RKO (cell line): ENCODE results near the gene PASK.
"Not testable (repeated sequence)": the region's sequence is repeated elsewhere in the genome, so short reads cannot be mapped to it uniquely, and the experiment has no call there.

Experiments used
- DNase-seq: peaks from one replicate; pipeline ENCODE4 v3.0.0-alpha.2; 2016; ENCODE audit warnings: low spot score

The PASK gene

DNA sequence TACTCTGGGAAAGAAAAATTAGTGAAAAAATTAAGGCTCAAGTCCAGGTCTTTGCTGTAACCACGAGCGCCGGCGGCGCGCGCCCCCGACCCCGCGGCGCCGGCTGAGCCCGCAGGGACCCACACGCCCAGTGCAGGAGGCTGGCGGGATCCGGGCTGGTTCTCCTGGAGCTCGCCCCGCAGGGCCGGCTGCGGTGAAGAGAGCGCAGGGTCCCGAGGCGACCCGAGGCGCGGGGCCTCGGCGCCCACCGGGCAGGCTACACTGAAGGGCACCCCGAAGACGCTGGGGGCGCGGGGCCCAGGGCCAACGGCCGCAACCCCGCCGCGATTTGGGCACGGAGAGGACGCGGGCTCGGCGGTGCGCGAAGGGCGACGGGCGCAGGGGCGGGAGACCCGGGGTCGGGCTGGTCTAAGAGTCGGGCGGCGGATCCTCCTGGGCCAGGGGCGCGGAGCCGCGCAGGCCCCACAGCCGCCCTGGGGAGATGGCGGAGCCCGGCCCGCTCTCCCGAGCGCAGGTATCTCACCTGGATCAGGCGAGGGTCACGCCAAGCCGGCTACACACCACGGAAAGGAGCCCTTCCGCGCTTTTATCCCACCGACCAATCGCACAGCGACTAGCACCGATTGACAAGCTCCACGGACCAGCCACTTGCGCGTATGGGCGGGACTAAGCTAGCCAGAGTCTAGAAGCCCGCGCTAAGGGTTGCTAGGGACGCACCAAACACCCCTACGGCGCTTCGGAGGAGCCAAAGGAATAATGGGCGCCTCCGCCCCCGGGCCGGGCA, at the start of gene PASK:
Gene PASK, minus strand, starts transcription at position 582 of the 784 bp plus-strand sequence. CDS start 6,440 bp downstream, outside the sequence.
- peak; percentile 98 for DNase-seq

DNA sequence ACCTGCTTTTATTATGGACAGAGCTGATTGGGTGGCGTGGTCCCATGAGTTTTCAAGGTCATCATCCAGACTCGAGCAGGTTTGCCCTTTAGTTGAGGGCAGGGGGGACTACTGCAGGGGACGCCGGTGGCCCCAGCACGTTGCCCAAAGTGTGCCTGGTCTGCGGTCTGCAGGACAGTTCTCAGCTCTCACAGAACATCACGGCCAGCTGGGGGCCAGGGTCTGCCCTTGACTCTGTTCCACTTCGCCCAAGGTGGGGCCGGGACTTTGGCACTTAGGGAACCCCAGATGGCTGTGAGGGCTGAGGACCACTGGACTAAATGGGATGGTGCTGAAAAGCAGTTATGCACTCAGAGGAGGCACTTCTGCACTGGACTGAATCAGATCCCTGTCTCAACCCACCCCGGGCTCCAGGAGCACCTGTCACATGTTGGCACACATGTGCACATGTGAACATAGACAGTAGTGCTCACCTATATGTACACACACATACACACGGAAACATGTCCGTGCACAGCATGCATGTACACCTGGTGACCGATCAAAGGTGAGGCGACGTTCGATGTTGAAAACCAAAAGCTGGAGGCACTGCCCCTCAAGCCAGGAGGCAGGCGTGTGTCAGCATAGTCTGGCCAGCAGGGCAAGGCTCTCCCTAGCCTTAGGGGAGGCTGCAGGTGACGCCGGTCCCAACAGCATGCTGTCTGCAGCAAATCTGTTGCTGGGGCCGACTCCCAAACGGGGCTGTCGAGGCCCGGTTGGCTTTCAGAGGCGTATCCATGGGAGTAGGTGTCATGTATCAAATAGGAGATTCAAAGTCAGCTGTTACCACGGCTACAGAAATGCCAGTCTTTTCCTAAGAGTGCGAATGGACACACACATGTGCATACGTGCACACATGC, 49.4 kb upstream of the PASK start:
- no peak for DNase-seq

DNA sequence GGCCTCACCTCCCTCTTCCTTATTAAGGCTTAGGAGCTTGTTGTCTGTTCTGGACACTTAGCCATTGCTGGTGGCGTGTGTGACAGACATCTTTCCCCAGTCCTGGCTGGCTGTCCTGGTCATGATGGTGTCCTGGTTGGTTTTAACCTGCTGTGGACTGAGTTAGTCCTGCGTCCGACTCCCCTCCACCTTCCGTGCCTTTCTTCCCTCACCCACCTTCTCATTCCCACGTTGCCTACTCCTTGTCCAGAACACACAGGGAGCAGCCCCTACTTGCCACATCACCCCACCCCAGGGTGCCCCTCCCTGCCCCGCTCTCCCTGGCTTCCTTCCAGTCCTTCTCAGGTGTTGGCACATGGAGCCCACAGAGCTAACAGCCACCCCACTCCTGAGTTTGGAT, 48.7 kb upstream of the PASK start:
- no peak for DNase-seq

DNA sequence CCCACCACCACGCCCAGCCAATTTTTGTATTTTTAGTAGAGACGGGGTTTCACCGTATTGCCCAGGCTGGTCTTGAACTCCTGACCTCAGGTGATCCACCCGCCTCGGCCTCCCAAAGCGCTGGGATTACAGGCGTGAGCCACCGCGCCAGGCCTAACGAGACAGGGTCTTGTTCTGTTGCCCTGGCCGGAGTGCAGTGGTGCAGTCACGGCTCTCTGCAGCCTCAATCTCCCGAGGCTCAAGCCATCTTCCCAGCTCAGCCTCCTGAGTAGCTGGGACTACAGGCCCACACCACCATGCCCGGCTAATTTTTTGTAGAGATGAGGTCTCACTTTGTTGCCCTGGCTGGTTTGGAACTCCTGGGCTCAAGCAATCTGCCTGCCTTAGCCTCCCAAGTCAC, 48.0 kb upstream of the PASK start:
- not testable (repeated sequence) for DNase-seq

DNA sequence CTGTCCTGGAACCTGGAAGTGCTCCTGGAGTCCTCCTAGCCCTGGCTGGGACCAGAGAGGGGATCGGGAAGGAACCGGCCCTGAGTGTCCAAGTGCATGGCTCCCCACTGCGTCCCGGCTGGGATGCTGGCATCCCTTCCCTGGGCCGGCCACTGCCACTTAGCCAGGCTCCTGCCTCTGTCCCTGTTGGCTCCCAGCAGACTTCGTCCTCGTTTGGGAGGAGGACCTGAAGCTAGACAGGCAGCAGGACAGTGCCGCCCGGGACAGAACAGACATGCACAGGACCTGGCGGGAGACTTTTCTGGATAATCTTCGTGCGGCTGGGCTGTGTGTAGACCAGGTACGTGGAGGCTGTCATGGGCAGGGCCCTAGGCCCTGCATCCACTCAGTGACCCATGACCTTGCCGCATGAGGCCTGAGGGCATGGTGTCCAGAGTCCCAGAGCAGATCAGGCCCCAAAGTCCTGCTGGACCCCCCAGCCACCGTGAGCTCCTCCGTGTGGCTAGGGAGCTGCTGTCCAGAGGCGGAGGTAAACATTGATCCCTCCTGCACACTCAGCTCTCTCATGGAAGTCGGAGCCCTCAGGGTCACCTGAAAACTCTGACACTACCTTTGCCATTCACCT, 46.3 kb upstream of the PASK start:
- no peak for DNase-seq

DNA sequence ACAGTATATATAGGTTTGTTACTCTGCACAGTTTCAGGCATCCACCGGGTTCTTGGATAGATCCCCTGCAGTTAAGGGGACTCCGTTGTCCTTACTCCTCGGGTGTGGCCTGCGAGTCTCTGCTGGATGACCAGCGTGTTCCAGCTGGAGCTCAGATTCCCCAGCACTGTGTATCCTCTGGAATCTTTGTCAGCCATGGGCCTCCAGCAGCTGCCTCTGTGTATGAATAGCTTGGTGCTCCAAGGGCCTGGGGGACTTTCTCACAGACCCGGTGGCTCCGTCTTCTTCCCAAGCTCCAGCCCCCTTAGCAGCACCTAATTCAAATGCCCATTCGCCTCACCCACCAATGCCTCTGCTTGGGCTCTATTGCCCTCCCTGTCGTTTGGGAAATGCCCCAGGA, 45.5 kb upstream of the PASK start:
- DNase-seq = no peak

DNA sequence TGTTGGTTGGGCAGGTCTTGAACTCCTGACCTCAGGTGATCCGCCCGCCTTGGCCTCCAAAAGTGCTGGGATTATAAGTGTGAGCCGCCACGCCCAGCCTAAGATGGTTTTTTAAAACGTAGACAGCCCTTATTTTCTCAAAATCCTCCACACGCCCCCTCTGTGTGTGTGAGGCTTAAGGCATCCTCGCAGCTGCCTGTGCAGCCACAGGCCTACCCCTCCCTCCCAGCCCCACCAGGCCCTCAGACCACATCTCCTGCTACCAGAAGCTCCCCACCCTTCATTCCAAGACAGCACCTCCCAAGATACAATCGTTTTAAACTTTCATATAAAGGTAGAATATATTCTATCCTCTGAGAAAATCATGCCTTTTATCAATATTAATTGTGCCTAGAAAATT, 44.0 kb upstream of the PASK start:
- DNase-seq = no peak

DNA sequence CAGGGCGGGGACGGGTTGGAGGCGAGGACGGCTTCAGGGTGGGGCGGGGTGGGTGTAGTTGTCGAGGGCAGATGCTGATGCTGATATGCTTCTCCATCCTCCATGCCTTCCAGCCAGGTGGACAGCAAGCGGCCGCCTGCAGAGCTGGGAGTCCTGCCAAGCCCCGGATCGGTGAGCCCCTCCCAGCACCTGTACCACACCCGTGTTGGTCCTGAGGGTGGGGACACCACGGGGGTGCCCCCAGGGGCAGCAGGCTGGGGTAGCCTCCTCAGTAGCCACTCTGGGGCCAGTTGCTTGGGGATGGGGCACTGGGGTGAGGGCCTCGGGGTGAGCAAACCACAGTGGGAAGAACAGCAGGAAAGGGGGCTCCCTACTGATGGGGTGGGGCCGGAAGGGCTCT, 41.8 kb upstream of the PASK start:
- no peak for DNase-seq

DNA sequence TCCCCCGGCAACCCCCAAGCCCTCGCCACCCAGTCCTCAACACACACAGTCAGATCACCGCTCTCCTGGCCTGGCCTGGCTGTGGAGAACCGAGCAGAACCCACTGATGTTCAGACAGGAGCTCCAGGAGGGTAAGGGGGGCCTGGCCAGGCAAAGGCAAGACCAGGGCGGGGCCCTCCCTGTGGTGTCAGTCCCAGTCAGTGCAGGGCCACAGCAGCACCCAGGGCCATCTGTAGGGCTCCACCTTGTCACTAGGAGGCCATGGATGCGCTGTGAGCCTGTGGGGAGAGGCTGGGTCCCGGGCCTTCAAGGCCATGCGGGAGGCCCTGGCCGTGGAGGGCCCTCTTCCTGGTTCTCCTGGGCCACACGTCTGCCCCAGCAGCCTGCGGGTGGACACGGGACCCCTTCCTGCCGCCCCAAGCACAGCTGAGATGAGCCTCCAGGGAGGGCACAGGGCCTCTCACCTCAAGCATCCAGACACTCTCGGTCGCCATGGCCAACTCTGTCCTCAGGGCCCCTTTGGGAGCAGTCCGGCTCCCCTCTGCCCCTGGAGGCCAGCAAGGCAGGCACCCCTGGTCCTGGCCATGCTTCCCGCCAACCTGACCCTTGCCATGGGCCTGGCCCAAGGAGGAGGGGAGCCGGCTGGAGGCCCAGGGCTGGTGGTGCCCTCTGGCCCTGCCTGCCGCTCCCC, 41.2 kb upstream of the PASK start:
- no peak for DNase-seq

DNA sequence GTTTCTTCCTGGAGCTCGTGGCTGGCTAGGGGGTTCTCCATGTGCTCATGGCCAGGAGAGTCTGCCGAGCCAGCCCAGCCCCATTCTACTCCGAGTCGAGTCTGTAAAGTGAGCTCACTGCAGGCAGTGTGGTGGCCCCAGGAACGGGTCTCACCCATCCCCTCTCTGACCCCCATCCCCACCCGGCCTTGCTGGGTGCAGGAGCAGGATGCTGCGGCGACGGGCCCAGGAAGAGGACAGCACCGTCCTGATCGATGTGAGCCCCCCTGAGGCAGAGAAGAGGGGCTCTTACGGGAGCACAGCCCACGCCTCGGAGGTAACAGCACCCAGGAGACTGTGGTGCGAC, 40.6 kb upstream of the PASK start:
- no peak for DNase-seq

DNA sequence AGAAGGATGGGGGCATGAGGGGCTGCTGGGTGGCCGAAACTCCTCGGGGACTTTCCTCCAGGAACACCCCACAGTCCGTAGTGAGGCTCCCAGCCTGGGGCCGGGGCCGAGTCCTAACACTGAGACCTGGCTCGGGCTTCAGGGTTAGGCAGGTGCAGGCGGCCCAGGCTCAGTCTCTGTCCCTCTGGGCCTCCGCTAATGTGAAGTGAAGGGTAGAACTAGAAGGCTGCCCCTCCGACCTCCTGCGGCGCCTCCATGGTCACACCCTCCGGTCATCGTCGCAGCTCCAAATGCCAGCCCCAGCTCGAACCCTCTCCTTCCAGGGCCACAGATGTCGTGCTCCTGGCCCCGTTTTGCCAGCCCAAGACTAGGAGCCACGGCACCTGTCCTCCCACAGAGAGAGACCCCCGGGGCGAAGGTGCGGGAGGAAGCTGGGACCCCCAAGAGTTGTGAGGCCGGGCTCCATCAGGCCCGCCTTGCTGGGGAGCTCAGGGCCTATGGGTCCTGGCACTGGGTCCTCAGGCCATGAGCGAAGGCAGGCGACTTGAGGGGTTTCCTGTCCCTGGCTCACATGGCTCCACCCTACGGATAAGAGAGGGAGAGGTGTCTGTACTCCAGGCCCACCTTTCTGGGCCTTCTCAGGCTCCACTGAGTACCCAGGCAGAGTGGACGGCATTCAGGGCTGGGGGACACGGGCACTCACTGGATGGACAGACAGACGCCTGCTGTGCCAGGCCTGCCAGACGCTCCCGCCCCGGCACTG, 40.0 kb upstream of the PASK start:
- no peak for DNase-seq

DNA sequence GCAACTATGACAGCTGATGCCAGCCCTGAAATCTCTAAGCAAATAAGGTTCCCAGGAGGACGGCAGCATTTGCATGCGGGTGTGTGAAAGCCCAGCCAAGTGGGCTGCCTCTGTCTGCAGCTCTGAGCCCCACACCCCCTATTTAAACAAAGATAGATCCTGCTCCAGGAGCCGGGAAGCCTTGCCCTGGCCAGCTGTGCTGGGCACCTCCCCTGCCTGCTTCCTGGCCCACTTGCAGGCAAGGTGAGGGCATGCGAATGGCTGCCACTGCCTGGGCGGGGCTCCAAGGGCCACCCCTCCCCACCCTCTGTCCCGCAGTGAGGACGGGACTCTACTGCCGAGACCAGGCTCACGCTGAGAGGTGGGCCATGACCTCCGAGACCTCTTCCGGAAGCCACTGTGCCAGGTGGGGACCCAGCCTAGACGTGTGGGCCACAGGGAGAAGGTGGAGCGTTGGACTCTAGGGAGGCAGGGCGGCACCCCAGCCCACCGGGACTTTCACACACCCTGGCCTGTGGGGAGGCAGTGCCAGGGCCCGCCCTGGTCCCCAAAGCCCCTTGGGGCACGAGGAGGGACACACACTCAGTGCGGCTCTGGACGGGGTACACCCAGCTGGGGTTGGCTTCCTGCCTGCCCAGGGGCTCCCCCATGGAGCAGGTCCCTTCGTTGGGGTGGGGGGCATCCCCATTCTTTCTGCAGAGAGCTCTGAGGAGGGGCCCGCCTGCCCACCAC, 39.3 kb upstream of the PASK start, which contains the start of gene ANO7:
Gene ANO7, plus strand, starts transcription at position 317 of the 732 bp plus-strand sequence. CDS start 1,387 bp downstream, outside the sequence.
- no peak for DNase-seq

DNA sequence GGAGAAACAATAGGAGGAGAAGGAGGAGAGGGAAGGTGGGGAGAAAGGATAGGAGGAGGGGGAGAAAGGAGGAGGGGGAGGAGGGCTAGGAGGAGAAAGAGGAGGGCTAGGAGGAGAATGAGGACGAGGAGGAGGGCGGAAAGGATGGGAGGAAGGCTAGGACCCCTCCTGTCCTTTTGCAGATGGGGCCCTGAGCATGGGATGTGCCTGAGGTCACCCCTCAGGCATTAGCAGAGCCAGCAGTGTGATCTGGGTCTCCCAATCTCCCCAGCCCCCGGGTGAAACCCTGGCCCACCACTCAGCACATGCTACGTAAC, 38.6 kb upstream of the PASK start:
- DNase-seq = no peak

DNA sequence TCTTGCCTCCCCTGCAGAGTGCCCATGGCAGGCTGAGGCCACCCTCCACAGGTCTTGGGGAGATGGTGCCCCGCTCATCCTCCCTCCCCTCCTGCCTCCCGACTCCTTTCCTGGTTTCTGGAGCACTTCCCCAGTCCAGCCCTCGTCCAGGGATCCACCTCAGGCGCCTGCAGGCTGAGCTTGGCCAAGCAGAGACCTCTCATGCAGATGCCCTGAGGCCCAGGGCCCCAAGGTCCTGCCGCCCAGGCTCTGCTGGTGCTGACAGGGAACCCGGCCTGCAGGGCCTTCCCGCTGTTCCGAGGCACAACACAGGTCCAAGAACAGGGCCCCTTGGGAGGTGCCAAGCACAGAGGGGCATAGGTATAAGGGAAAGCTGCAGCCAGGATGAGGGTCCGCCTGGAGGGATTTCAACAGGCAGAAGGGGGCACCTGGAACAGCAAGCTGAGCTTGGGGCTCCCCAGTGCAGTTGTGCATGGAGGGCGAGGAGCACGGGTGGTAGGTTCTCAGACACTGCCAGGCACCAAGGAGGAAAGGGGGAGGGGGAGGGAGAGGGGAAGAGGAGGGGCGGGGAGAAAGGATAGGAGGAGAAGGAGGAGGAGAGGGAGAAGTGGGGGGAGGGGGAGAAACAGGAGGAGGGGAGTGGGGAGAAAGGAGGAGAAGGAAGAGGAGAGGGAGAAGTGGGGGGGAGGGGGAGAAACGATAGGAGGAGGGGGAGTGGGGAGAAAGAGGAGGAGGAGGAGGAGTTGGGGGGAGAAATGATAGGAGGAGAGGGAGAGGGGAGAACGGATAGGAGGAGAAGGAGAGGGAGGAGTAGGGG, 38.0 kb upstream of the PASK start:
- no peak for DNase-seq

DNA sequence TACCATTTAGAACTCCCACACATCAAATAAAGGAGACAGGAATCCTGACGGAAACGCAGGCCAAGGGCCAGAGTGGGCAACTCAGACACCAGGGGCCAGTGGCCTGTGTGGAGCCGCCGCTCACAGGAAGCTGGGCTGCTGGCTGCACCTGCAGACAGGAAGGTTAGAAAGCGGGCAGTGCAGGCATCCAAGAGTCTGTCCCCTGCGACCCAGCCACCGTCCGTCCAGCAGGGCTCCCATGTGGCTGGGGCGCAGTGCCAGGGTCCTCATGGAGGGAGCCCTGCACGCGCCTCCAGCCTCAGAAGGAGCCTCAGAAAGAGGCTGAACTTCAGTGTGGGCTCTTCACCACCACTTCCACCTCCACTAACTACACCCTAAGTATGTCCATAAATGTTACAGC, 36.7 kb upstream of the PASK start:
- DNase-seq = no peak

DNA sequence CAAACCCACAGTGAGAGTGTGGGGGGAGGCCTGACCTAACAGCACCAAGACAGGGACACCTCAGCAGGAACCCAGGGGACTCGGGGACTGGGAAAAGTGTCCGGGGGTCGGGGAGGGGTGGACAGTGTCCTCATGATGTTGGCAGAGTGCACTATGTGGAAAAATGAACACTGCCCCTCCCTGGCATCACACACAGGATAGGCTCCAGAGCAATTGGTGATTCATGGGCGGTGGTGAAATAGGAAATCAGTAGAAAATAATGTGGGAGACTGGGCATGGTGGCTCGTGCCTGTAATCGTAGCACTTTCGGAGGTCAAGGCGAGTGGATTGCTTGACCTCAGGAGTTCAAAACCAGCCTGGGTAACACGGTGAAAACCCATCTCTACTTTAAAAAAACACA, 35.6 kb upstream of the PASK start:
- no peak for DNase-seq

DNA sequence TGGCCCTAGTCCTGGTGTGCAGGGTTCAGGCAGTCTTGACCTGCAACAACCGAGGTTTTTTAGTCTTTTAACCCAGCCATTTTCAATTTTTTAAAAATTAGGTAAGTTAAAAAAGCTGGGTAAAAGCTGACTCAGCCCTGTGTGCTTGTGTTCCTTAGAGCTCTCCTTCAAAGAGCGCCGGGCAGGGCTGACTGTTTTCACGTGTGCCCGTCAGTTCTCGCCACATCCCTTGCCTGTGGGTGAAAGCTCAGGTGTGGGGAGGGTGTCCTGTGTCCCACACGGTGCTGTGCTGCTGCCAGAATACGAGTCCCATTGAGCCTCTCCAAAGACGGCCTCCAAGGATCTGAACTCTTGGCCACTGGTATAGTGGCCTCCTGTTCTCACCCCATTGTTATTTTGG, 33.9 kb upstream of the PASK start:
- no peak for DNase-seq

DNA sequence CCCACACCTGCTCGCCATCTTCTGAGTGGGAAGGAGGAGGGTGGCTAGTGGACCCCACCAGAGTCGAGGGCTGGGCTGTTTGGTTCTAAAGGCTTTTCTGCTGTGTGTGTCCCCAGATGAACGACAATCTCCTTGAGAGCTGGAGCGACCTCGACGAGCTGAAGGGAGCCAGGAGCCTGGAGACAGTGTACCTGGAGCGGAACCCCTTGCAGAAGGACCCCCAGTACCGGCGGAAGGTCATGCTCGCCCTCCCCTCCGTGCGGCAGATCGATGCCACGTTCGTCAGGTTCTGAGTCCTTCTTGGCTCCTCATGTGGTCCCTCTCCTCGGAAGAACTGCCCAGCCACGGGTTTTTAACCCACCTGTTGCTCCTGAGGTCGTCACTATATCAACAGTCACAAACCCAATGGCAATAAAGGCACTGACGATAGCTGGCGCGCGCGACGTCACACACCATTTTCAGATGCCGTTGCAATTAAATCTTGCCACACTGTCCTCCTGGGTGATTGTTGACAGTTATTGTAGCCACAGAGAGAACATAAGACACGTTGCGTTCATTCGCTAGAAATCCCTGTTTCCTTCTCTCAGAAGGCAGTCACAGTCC, 33.4 kb upstream of the PASK start:
- no peak for DNase-seq

DNA sequence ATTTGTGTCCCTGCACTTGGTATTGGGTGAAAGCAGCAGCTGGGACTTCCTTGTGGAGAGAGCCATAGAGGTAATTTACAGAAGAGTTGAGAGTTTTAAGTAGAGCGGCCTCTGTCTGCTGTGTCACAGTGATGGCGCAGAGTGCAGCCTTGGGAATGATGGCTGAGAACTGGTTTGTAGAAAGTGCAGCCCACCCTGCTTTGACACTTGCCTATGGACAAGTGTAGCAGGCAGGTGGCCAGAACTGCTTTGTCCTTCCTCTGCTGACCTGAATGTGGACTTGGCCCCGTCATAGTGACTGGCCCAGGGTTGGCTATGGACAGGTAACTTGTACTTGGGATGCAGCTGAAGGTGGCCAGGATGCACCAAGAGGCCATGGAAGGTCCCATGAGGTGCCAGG, 32.9 kb upstream of the PASK start:
- DNase-seq = no peak

DNA sequence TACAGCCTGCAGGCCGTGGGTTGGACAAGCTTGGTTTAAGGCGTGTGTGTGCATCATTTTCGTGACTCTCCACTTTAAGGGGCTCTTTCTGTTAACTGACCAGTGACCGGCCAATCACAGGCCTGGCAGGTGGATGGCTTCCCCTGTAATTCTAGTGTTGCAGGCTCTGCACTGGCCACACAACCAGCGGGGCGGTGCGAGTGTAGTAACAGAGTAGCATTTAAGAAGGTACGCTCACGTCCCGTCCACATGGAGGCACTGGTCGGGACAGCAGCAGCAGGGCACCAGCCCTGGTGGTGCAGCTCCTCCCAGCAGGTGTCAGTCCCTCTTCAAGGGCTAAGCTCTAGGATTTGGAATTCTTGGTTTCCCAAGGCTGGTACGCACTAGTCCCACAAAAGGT, 31.2 kb upstream of the PASK start:
- DNase-seq = no peak
